HUDEP-2 (cell line): ENCODE data around the gene ZNF839.

ENCODE experiments used
- DNase-seq, 76 experiments: peaks; one replicate each; lab custom pipeline; 2025; ENCODE audit not compliant: unreplicated experiment in 76 of 76; lab: John Stamatoyannopoulos, UW

ZNF839 gene

GRCh38 chr14:102319351-102320032, at the start of gene ZNF839:
TSS of gene ZNF839 (plus strand) at chr14:102319746. CDS start at chr14:102319766, 20 bp downstream.
- DNase-seq: peak in 74 of 76 experiments; percentile 36 to 91 (median 83)

- no peak for DNase-seq
Measured at GRCh38 chr14:102272392-102272791, 47.2 kb upstream of the ZNF839 start.

- no peak for DNase-seq
Measured at GRCh38 chr14:102275866-102276265, 43.7 kb upstream of the ZNF839 start.

- DNase-seq: no peak
Measured at GRCh38 chr14:102277874-102278630, 41.5 kb upstream of the ZNF839 start.

GRCh38 chr14:102278631-102278935, 41.0 kb upstream of the ZNF839 start:
- no peak for DNase-seq

- no peak for DNase-seq
Measured at GRCh38 chr14:102279282-102279681, 40.3 kb upstream of the ZNF839 start.

- DNase-seq: no peak
Measured at GRCh38 chr14:102279688-102280348, 39.7 kb upstream of the ZNF839 start.

GRCh38 chr14:102280376-102280962, 39.1 kb upstream of the ZNF839 start:
- no peak for DNase-seq

GRCh38 chr14:102282751-102283465, 36.6 kb upstream of the ZNF839 start:
- DNase-seq: no peak

GRCh38 chr14:102283631-102284129, 35.9 kb upstream of the ZNF839 start:
- no peak for DNase-seq

GRCh38 chr14:102285106-102285505, 34.4 kb upstream of the ZNF839 start:
- DNase-seq: no peak

- DNase-seq: no peak
Measured at GRCh38 chr14:102288139-102288538, 31.4 kb upstream of the ZNF839 start.

GRCh38 chr14:102292441-102292840, 27.1 kb upstream of the ZNF839 start:
- DNase-seq: no peak

- DNase-seq: no peak
Measured at GRCh38 chr14:102293781-102294180, 25.8 kb upstream of the ZNF839 start.

GRCh38 chr14:102295270-102295669, 24.3 kb upstream of the ZNF839 start:
- peak in 1 of 76 experiments; percentile 2 for DNase-seq

- DNase-seq: no peak
Measured at GRCh38 chr14:102297436-102298170, 21.9 kb upstream of the ZNF839 start.

GRCh38 chr14:102298303-102299070, 21.1 kb upstream of the ZNF839 start:
- DNase-seq: peak in 1 of 76 experiments; percentile 2

GRCh38 chr14:102303664-102304063, 15.9 kb upstream of the ZNF839 start:
- DNase-seq: no peak
